Neuronal stem cell (in vitro differentiated cells): ENCODE measurements around the gene SLTM.

Experiments
- DNase-seq: peaks from one replicate; pipeline ENCODE4 v3.0.0-alpha.2; 2013; ENCODE audit warnings: low spot score
- H2AFZ ChIP-seq: one replicate; pipeline ENCODE4 v1.6.1; 2013; ENCODE audit warnings: mild to moderate bottlenecking, low read length, inconsistent platforms
- H2AK5ac ChIP-seq: 2 replicates; pipeline ENCODE4 v1.6.1; 2013; ENCODE audit warnings: low read depth, mild to moderate bottlenecking, inconsistent platforms, low read length, moderate library complexity, mixed read lengths
- H2BK120ac ChIP-seq: 2 replicates; pipeline ENCODE4 v1.6.1; 2013; ENCODE audit warnings: low read depth, mild to moderate bottlenecking, inconsistent platforms, low read length, moderate library complexity, mixed read lengths
- H2BK12ac ChIP-seq: one replicate; pipeline ENCODE4 v1.6.1; 2013; ENCODE audit warnings: low read length, inconsistent platforms
- H2BK15ac ChIP-seq: 2 replicates; pipeline ENCODE4 v1.6.1; 2013; ENCODE audit warnings: mild to moderate bottlenecking, low read length, inconsistent platforms, mixed read lengths
- H2BK5ac ChIP-seq: one replicate; pipeline ENCODE4 v1.6.1; 2013; ENCODE audit warnings: inconsistent platforms, mild to moderate bottlenecking, low read length, moderate library complexity
- H3K14ac ChIP-seq: one replicate; pipeline ENCODE4 v1.6.1; 2013; ENCODE audit warnings: low read length, inconsistent platforms
- H3K18ac ChIP-seq: 2 replicates; pipeline ENCODE4 v1.6.1; 2013; ENCODE audit warnings: low read length, inconsistent platforms
- H3K23ac ChIP-seq: 2 replicates; pipeline ENCODE4 v1.6.1; 2013; ENCODE audit warnings: low read depth, mild to moderate bottlenecking, mixed read lengths, low read length, inconsistent platforms; ENCODE audit not compliant: poor library complexity
- H3K27ac ChIP-seq: replicated peaks from 3 replicates; pipeline ENCODE4 v1.5.1; 2013; ENCODE audit warnings: low read length, inconsistent platforms
- H3K27me3 ChIP-seq, 3 experiments: 2 replicates each; pipeline ENCODE4 v1.6.1; 2013; ENCODE audit warnings: low read length in 3 of 3, mild to moderate bottlenecking in 2 of 3, inconsistent platforms in 1 of 3, low read depth in 1 of 3, mixed read lengths in 1 of 3, moderate library complexity in 1 of 3; ENCODE audit not compliant: control insufficient read depth in 3 of 3, insufficient read depth in 3 of 3
- H3K36me3 ChIP-seq, 2 donors: replicated peaks in 1 of 2; 2 replicates each; pipeline ENCODE4 v1.6.1; 2013; ENCODE audit warnings: low read length in 2 of 2; ENCODE audit not compliant: control insufficient read depth in 2 of 2, insufficient read depth in 2 of 2
- H3K4ac ChIP-seq: 2 replicates; pipeline ENCODE4 v1.6.1; 2013; ENCODE audit warnings: inconsistent platforms, mild to moderate bottlenecking, low read length, moderate library complexity
- H3K4me1 ChIP-seq, 2 donors: 1 replicate in 1 of 2; 2 replicates in 1 of 2; pipeline ENCODE4 v1.6.1; 2013; ENCODE audit warnings: low read length in 2 of 2, low read depth in 1 of 2; ENCODE audit not compliant: control insufficient read depth in 2 of 2, insufficient read depth in 1 of 2
- H3K4me2 ChIP-seq: one replicate; pipeline ENCODE4 v1.6.1; 2013; ENCODE audit warnings: mild to moderate bottlenecking, low read length, inconsistent platforms; ENCODE audit not compliant: insufficient read depth, poor library complexity, severe bottlenecking
- H3K4me3 ChIP-seq, 2 donors: 2 replicates each; pipeline ENCODE4 v1.5.1; 2013; ENCODE audit warnings: low read length in 2 of 2, mild to moderate bottlenecking in 2 of 2, inconsistent platforms in 1 of 2, moderate library complexity in 1 of 2
- H3K79me1 ChIP-seq: one replicate; pipeline ENCODE4 v1.6.1; 2013; ENCODE audit warnings: low read depth, mild to moderate bottlenecking, inconsistent platforms, low read length, moderate library complexity
- H3K9ac ChIP-seq: one replicate; pipeline ENCODE4 v1.6.1; 2013; ENCODE audit warnings: mild to moderate bottlenecking, low read depth, low read length, inconsistent platforms; ENCODE audit not compliant: poor library complexity
- H3K9me3 ChIP-seq, 2 donors: replicated peaks in 1 of 2; 2 replicates each; pipeline versions ENCODE3 to v1.6.1; 2013; ENCODE audit warnings: low read length in 2 of 2, mild to moderate bottlenecking in 2 of 2, inconsistent platforms in 1 of 2, low read depth in 1 of 2, mixed read lengths in 1 of 2, moderate library complexity in 1 of 2; ENCODE audit not compliant: control insufficient read depth in 2 of 2, insufficient read depth in 1 of 2
- H4K8ac ChIP-seq: one replicate; pipeline ENCODE4 v1.6.1; 2013; ENCODE audit warnings: low read depth, mild to moderate bottlenecking, inconsistent platforms, low read length, moderate library complexity
- H4K91ac ChIP-seq: one replicate; pipeline ENCODE4 v1.6.1; 2013; ENCODE audit warnings: low read length, low read depth, mild to moderate bottlenecking, inconsistent platforms; ENCODE audit not compliant: poor library complexity
- WGBS, 2 donors: extraction: QIAGEN DNeasy Blood & Tissue Kit; methylation state at CpG; one replicate each; pipeline ENCODE4 v1.1.7; 2013; ENCODE audit warnings: missing lambda C conversion rate in 2 of 2, mixed read lengths in 1 of 2; ENCODE audit not compliant: insufficient read length in 2 of 2, insufficient replicate concordance in 1 of 2; ENCODE audit errors: extremely low coverage in 2 of 2; 5-methylcytosine and 5-hydroxymethylcytosine counted together

Gene SLTM

DNA sequence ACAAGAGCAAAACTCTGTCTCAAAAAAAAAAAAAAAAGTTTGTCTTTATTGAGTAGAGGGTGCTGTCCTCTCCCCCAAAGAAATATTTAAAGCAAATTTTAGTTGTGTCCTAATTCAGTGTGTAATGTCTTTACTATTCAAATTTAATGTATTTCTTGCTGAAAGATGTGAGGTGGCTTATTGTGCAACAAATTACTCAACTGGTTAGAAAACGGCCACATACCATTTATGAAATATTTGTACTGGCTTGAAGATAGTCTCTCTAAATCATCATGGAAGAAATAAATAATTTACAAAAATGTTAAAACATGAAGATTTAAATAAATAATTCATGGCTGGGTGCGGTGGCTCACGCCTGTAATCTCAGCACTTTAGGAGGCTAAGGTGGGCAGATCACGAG lies 63.0 kb downstream of the SLTM start:
- no CpG with 5 or more reads among the region's 4 CpGs for WGBS, 2 donors

DNA sequence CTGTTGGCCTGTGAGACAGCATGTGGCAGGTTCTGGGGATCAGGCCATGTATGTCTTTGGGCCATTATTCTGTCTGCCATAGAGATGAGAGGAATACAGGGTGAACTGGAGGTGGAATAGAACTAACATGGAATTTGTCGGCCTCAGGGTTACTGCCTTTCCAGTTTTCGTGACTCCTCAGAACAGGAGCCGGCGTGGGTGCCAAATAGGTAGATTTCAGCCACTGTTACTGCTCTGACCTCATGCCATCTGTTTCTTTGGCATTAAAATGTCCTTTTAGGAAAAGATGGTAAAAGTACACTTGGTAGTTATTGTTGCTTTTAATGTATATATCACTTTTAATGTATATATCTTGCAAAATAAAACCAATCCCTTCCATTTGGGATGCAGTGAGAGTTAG lies 65.6 kb downstream of the SLTM start:
- Histone ChIP-seq H2BK5ac (no peak overlapping the region), H3K36me3 (no peaks in the 10 kb centered on the region), H2AFZ (no peak overlapping the region), H4K8ac (no peak overlapping the region), H3K79me1 (no peaks in the 10 kb centered on the region), H4K91ac (no peak overlapping the region), H3K14ac (no peak overlapping the region), H3K18ac (no peak overlapping the region), H3K4me2 (no peak overlapping the region), H3K27ac (no peak overlapping the region), H3K27me3 (peaks cover 0 to 4% (median 0%) of the 10 kb centered on the region in 3 experiments), H3K4me1 (peaks cover 0 to 7% of the 10 kb centered on the region in 2 donors), H2BK120ac (no peak overlapping the region), H3K9ac (no peak overlapping the region), H3K9me3 (no peaks in the 10 kb centered on the region), H3K4me3 (no peak overlapping the region), H3K4ac (no peak overlapping the region), H2AK5ac (no peak overlapping the region), H2BK15ac (no peak overlapping the region), H2BK12ac (no peak overlapping the region), H3K23ac (no peak overlapping the region)
- WGBS, 2 donors = no CpG with 5 or more reads among the region's 4 CpGs
- no peak for DNase-seq

More for the DNA sequence above, 63.0 kb downstream of the SLTM start:
- Histone ChIP-seq H3K79me1 (no peaks in the 10 kb centered on the region), H3K4me2 (no peak overlapping the region), H3K4ac (no peak overlapping the region), H3K9ac (no peak overlapping the region), H3K27me3 (no peaks in the 10 kb centered on the region), H2BK12ac (no peak overlapping the region), H2BK120ac (no peak overlapping the region), H4K91ac (no peak overlapping the region), H3K23ac (no peak overlapping the region), H3K4me1 (no peaks in the 10 kb centered on the region), H3K27ac (no peak overlapping the region), H4K8ac (no peak overlapping the region), H3K14ac (no peak overlapping the region), H3K9me3 (no peaks in the 10 kb centered on the region), H2BK5ac (no peak overlapping the region), H2AFZ (no peak overlapping the region), H2BK15ac (no peak overlapping the region), H3K4me3 (no peak overlapping the region), H2AK5ac (no peak overlapping the region), H3K36me3 (no peaks in the 10 kb centered on the region), H3K18ac (no peak overlapping the region)
- no peak for DNase-seq

DNA sequence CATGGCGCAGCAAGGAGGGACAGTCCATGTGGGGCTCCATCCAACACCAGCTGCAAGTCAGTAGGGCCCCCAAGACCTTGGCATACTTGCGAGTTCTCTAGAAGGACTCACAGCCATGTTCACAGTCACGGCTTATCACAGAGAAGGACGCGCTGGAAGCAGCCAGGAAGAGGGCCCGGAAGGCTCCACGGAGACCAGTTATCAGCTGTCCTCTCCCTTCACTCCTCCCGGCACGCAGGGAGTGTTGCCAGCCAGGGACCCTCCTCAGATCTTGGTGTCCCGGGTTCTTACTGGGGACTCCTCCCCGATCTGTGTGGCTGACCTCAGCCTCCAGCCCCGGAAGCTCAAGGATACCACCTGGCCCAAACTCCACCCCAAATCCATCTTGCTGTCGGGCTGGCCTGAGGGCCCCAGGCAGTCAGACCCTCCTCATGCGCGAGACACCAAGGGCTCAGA lies 68.0 kb downstream of the SLTM start:
- H3K23ac ChIP-seq = peak overlapping the region; percentile 60
- H3K18ac ChIP-seq = peak overlapping the region; percentile 86
- H2BK15ac ChIP-seq = peak overlapping the region; percentile 44
- no peaks in the 10 kb centered on the region for H3K36me3 ChIP-seq
- H3K9me3 ChIP-seq = no peaks in the 10 kb centered on the region
- no peak overlapping the region for H3K4me3 ChIP-seq
- no peak overlapping the region for H4K8ac ChIP-seq
- H3K79me1 ChIP-seq = no peaks in the 10 kb centered on the region
- peak overlapping the region; percentile 29 for H3K4me2 ChIP-seq
- H3K4ac ChIP-seq = no peak overlapping the region
- peak overlapping the region; percentile 21 for H2BK5ac ChIP-seq
- H2BK12ac ChIP-seq = no peak overlapping the region
- H4K91ac ChIP-seq = no peak overlapping the region
- peaks cover 0 to 7% of the 10 kb centered on the region in 2 donors for H3K4me1 ChIP-seq
- no peak overlapping the region for H3K9ac ChIP-seq
- no peak overlapping the region for H3K27ac ChIP-seq
- no CpG with 5 or more reads among the region's 15 CpGs for WGBS, 2 donors
- peak overlapping the region; percentile 68 for H2AFZ ChIP-seq
- no peak overlapping the region for H2AK5ac ChIP-seq
- H2BK120ac ChIP-seq = no peak overlapping the region
- peaks cover 0 to 4% (median 0%) of the 10 kb centered on the region in 3 experiments for H3K27me3 ChIP-seq
- no peak for DNase-seq
- H3K14ac ChIP-seq = peak overlapping the region; percentile 95

DNA sequence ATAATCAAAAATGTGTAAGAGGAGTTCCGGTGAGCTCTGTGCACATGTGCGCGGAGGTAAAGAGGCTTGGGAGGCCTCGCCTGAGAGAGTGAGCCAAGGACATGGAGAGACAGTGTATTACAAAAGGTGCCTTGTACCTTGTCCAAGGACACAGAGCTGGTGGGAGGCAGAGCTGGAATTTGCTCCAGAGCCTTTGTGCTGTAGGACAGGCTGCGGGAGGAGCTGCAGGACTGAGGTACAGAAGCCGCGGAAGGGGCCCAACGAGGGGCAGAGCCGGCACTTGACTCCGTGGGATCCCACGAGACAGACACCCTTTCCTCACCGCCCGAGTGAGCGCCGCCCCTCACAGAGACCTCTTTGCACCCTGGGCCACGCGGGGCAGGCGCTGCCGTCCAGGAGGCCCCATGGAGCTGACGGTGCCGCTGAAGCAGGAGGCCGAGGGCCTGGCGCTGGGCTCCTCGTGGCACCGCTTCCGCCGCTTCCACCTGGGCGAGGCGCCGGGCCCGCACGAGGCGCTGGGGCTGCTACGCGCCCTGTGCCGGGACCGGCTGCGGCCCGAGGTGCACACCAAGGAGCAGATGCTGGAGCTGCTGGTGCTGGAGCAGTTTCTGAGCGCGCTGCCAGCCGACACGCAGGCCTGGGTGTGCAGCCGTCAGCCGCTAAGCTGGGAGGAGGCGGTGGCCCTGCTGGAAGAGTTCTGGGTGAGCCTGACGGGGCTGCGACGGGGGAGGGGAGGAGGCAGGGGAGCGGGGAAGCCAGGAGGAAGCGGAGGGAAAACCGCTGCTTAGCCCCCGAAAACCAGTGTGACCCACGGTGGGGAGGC lies 68.7 kb downstream of the SLTM start:
- H3K4me1 ChIP-seq = peaks cover 0 to 7% of the 10 kb centered on the region in 2 donors
- peak overlapping the region; percentile 21 for H2BK5ac ChIP-seq
- H2BK12ac ChIP-seq = no peak overlapping the region
- peak overlapping the region; percentile 60 for H2AK5ac ChIP-seq
- no peaks in the 10 kb centered on the region for H3K79me1 ChIP-seq
- peak overlapping the region; percentile 68 for H2AFZ ChIP-seq
- H3K9me3 ChIP-seq = no peaks in the 10 kb centered on the region
- H4K8ac ChIP-seq = no peak overlapping the region
- peak overlapping the region; percentile 44 for H2BK15ac ChIP-seq
- no peak overlapping the region for H4K91ac ChIP-seq
- peaks cover 0 to 4% (median 0%) of the 10 kb centered on the region in 3 experiments for H3K27me3 ChIP-seq
- H3K27ac ChIP-seq = no peak overlapping the region
- H3K4ac ChIP-seq = no peak overlapping the region
- H3K4me2 ChIP-seq = peak overlapping the region; percentile 29
- H3K18ac ChIP-seq = peak overlapping the region; percentile 86
- no CpG with 5 or more reads among the region's 54 CpGs for WGBS, 2 donors
- no peak overlapping the region for H3K9ac ChIP-seq
- DNase-seq = no peak
- H3K4me3 ChIP-seq = no peak overlapping the region
- H3K36me3 ChIP-seq = no peaks in the 10 kb centered on the region
- peak overlapping the region; percentile 63 for H2BK120ac ChIP-seq
- peak overlapping the region; percentile 60 for H3K23ac ChIP-seq
- peak overlapping the region; percentile 95 for H3K14ac ChIP-seq
